Prostate gland (tissue), 2 donors: ENCODE measurements around the gene UNC5B. TPM values are rescaled to one million over a fixed set of nuclear protein-coding genes. Genes with fewer than 3 reads are reported as not detected.

ENCODE experiments used
- DNase-seq: peaks from one replicate; pipeline ENCODE4 v3.0.0-alpha.2; 2019; ENCODE audit warnings: low spot score
- H3K27ac ChIP-seq, 2 donors: fragments of 200-600 bp; sonication (generic); 2 replicates each; pipeline ENCODE4 v1.5.1; 2017 to 2019
- H3K27me3 ChIP-seq: fragments of 200-600 bp; sonication (generic); replicated peaks from 2 replicates; pipeline ENCODE4 v1.5.1; 2019; ENCODE audit not compliant: insufficient read depth
- H3K36me3 ChIP-seq, 2 donors: fragments of 200-600 bp; sonication (generic); 1 replicate in 1 of 2; 2 replicates in 1 of 2; pipeline versions ENCODE4 v1.5.1 to v1.8.1; 2017 to 2019
- H3K4me1 ChIP-seq: fragments of 200-600 bp; sonication (generic); replicated peaks from 2 replicates; pipeline ENCODE4 v1.5.1; 2019
- H3K4me3 ChIP-seq, 2 donors: fragments of 200-600 bp; sonication (generic); 2 replicates each; pipeline ENCODE4 v1.5.1; 2017 to 2019
- H3K9me3 ChIP-seq: fragments of 200-600 bp; sonication (generic); 2 replicates; pipeline ENCODE4 v1.5.1; 2017
- POLR2A ChIP-seq: fragments of 450-650 bp; IDR thresholded peaks from one replicate; pipeline ENCODE4 v1.6.1; 2016; ENCODE audit warnings: antibody characterized with exemption, mild to moderate bottlenecking
- POLR2AphosphoS5 ChIP-seq: sonication (generic); formaldehyde crosslinking; IDR thresholded peaks from one replicate; pipeline ENCODE4 v1.6.1; 2017; ENCODE audit warnings: antibody characterized with exemption
- WGBS: methylation state at CpG from one replicate; pipeline ENCODE4 v1.1.5; 2018; 5-methylcytosine and 5-hydroxymethylcytosine counted together
- intact Hi-C: fragments of 100-400 bp; cut with DNase I; formaldehyde crosslinking; loops from one replicate; pipeline ENCODE4 v1.14.2; 2022
- total RNA-seq, 2 donors: library from RNA; depleted of rRNA; stranded (reverse); fragments of >200 nt; gene quantifications; one replicate each; pipeline ENCODE4 v1.1.0, GENCODE V29; 2016
- TF ChIP-seq, protein P1 (sequence below), 4 experiments: fragments of 200-600 bp in 2 of 4; fragments of 450-650 bp in 2 of 4; sonication (generic) in 2 of 4; IDR thresholded peaks; 1 replicate in 3 of 4; 2 replicates in 1 of 4; pipeline ENCODE4 v1.5.1; 2016 to 2019; ENCODE audit warnings: antibody characterized with exemption in 4 of 4, mild to moderate bottlenecking in 2 of 4, moderate library complexity in 2 of 4

UNC5B gene
- total RNA-seq, 2 donors from 2014 or later: 12.8 to 58.4 TPM

DNA sequence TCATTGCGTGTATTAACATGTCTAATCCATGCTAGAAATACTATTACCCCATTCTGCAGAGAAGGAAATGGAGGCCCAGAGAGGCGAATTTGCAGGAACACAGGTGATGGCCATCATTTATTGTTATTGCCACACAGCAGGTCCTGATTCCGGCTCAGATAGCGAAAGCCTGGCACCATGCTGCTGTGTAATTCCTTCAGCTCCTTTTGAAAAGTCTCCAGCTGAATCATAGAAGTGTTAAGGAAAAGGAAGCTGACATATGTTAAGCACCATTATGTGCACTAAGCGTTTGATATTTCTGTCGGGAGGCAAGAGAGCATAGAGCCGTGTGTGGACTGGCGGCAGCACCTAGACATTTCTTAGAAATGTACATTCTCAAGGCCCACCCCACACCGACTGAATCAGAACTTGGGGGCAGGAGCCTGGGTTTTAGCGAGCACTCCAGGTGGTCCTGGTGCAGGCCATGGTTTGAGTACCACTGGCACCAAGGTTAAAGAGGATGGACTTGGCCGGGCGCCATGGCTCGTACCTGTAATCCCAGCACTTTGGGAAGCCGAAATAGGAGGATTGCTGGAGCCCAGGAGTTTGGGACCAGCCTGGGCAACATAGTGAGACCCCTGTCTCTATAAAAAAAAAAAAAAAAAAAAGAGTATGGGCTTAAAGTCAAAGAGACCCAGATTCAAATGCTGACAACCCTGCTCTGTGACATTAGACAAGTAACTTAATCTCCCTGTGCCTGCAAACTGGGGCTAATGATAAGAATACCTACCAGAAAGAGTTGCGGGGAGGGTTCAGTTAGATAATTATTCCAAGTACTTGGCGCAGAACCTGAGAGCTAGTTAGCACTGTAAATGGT lies 52.2 kb downstream of the UNC5B start:
- H3K9me3 ChIP-seq: no peaks in the 10 kb centered on the region
- no peak for DNase-seq
- TF ChIP-seq POLR2A (no peak), POLR2AphosphoS5 (no peak)
- TF ChIP-seq, protein P1, sequence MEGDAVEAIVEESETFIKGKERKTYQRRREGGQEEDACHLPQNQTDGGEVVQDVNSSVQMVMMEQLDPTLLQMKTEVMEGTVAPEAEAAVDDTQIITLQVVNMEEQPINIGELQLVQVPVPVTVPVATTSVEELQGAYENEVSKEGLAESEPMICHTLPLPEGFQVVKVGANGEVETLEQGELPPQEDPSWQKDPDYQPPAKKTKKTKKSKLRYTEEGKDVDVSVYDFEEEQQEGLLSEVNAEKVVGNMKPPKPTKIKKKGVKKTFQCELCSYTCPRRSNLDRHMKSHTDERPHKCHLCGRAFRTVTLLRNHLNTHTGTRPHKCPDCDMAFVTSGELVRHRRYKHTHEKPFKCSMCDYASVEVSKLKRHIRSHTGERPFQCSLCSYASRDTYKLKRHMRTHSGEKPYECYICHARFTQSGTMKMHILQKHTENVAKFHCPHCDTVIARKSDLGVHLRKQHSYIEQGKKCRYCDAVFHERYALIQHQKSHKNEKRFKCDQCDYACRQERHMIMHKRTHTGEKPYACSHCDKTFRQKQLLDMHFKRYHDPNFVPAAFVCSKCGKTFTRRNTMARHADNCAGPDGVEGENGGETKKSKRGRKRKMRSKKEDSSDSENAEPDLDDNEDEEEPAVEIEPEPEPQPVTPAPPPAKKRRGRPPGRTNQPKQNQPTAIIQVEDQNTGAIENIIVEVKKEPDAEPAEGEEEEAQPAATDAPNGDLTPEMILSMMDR (IDR thresholded peaks at IDR 0.05): no peak
- no peak overlapping the region for H3K27ac ChIP-seq
- H3K4me3 ChIP-seq: no peak overlapping the region
- H3K36me3 ChIP-seq: no peaks in the 10 kb centered on the region
- intact Hi-C loops: no loop called here
- H3K4me1 ChIP-seq: no peaks in the 10 kb centered on the region
- H3K27me3 ChIP-seq: no peaks in the 10 kb centered on the region
- 80% methylated on average over 16 of the region's 16 CpGs for WGBS

DNA sequence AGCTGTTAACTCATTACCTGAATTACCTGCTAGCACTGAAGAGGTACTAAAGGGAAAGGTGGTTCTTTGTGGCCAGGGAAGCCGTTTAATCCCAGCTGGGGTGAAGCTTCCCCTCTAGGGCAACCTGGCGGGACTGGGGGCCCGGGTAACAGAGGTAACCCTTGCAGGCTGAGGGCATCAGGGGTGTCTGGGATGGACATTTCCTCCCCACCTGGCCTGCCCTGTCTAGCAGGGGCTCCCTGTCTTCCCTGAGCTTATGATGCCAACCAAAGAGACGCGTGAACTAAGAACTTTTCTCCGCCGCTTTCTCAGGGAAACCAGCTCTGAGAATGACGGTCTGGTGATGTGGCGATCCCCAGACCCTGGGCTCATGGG lies 52.8 kb downstream of the UNC5B start:
- Histone ChIP-seq H3K9me3 (no peaks in the 10 kb centered on the region), H3K27me3 (no peaks in the 10 kb centered on the region), H3K4me3 (no peak overlapping the region), H3K4me1 (no peaks in the 10 kb centered on the region), H3K36me3 (no peaks in the 10 kb centered on the region), H3K27ac (no peak overlapping the region)
- intact Hi-C loops: no loop called here
- TF ChIP-seq, protein P1 (IDR thresholded peaks at IDR 0.05): no peak
- no peak for TF ChIP-seq POLR2A
- no peak for TF ChIP-seq POLR2AphosphoS5
- no peak for DNase-seq
- WGBS: 90% methylated on average over 9 of the region's 9 CpGs

DNA sequence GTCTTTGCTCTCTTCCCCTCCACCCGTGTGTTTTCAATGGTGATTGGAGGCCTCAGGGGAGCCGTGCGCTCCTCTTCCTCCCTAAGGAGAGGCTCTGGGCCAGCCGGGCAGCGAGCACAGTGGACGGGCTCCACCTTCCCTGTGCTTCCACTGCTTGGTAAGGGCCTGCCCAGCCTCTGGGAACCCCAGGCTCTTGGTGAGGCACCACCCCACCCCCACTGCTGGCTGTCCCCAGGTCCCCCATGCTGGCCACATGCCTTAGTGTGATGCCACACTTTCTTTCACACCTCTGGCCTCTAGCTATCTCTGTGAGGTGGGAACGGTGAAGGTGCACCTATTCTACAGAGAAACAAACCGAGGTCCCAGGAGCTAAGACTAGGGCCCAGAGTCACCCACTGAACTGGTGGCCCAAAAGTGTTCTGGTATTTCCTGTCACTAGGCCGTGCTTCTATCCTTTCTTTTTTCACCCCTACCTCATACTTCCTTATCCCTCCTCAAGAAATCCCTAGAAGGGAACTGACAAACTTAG lies 53.3 kb downstream of the UNC5B start:
- H3K27me3 ChIP-seq: no peaks in the 10 kb centered on the region
- no peaks in the 10 kb centered on the region for H3K36me3 ChIP-seq
- TF ChIP-seq, protein P1 (IDR thresholded peaks at IDR 0.05): no peak
- TF ChIP-seq POLR2A (no peak), POLR2AphosphoS5 (no peak)
- intact Hi-C loops: no loop called here
- 87% methylated on average over 9 of the region's 9 CpGs for WGBS
- no peaks in the 10 kb centered on the region for H3K4me1 ChIP-seq
- no peak overlapping the region for H3K4me3 ChIP-seq
- H3K27ac ChIP-seq: no peak overlapping the region
- no peaks in the 10 kb centered on the region for H3K9me3 ChIP-seq
- no peak for DNase-seq

DNA sequence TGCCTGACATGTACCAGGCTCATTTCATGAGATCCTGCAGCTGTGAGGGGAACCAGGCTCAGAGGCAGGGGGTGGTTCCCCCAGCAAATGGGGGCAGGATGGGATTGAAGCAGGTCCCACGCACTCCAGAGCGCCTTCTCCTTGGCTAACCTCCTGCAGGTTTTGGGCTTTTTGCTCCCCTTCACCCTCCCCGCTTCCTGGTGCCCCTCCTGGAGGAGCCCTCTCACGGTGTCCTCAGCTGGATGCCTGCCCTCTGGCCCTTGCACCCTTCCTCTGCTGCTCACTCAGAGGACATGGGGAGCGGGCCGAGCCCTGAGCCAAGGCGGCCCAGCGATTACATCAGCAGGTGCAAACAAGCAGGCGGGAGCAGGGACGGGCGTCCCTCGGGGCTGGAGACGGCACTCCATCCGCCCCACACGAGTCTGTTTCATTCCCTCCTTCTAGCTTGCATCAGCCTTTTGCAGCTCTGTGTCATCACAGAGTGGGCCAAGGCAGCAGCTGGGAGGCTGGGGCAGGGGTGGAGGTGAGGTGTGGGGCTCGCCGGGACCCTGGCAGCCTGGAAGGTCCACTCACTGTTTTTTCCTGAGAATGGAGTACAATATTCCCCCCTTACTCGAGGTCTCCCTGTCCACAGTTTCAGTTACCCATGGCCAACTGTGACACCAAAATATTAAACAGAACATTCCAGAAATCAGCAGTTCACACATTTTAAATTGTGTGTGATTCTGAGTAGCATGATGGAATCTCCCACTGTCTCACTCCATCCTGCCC lies 54.0 kb downstream of the UNC5B start:
- Histone ChIP-seq H3K27ac (no peak overlapping the region), H3K36me3 (no peaks in the 10 kb centered on the region), H3K9me3 (no peaks in the 10 kb centered on the region), H3K4me3 (no peak overlapping the region), H3K4me1 (no peaks in the 10 kb centered on the region), H3K27me3 (no peaks in the 10 kb centered on the region)
- DNase-seq: no peak
- intact Hi-C loops: no loop called here
- no peak for TF ChIP-seq POLR2AphosphoS5
- TF ChIP-seq, protein P1 (IDR thresholded peaks at IDR 0.05): peak in 1 of 4 experiments; percentile 25
- TF ChIP-seq POLR2A: peak; percentile 15
- WGBS: 45% methylated on average over 18 of the region's 18 CpGs
